Lower leg skin (tissue), 3 donors: Measurements from ENCODE around the gene CCDC106.

Experiments used
- POLR2A ChIP-seq, 2 donors: fragments of 450-650 bp; IDR thresholded peaks; one replicate each; pipeline ENCODE4 v1.6.1; 2016 to 2017; ENCODE audit warnings: antibody characterized with exemption in 2 of 2, mild to moderate bottlenecking in 1 of 2, moderate library complexity in 1 of 2
- TF ChIP-seq, protein P1 (sequence below), 3 donors: fragments of 450-650 bp; IDR thresholded peaks; one replicate each; pipeline ENCODE4 v1.5.1; 2016; ENCODE audit warnings: antibody characterized with exemption in 3 of 3, mild to moderate bottlenecking in 3 of 3, moderate library complexity in 2 of 3

DNA sequence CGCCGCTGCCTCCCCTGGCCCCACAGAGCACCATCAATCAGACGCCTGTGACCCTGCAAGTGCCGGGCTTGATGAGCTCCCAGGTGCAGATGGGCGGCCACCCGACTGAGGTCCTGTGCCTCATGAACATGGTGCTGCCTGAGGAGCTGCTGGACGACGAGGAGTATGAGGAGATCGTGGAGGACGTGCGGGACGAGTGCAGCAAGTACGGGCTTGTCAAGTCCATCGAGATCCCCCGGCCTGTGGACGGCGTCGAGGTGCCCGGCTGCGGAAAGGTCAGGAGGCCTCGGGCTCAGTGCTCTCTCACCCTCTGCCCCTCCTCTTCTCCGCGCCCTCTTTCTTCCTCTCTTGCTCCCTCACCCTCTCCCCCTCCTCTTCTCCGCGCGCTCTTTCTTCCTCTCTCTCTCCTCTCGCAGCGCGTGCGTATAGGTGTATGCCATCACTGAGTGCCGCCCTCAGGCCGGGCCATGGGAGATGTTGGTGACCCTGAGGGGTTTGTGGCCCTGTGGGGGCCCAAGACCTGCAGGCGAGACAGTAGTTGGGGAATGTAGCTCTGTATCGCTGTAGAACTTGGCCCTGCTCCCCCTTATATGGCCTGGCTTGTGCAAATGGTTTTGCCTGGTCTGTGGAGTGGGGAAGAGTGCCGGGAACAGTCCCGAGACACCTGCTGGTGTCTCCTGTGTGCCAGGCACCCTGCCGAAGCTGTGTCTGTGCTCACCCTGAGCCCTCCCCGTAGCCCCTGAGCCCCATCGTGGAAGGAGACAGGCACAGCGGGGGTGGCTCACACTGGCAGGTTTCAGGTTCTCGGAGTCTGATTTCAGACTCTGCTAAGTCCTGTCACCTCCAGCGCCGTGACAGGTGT, 21.6 kb downstream of the CCDC106 start:
- TF ChIP-seq, protein P1, sequence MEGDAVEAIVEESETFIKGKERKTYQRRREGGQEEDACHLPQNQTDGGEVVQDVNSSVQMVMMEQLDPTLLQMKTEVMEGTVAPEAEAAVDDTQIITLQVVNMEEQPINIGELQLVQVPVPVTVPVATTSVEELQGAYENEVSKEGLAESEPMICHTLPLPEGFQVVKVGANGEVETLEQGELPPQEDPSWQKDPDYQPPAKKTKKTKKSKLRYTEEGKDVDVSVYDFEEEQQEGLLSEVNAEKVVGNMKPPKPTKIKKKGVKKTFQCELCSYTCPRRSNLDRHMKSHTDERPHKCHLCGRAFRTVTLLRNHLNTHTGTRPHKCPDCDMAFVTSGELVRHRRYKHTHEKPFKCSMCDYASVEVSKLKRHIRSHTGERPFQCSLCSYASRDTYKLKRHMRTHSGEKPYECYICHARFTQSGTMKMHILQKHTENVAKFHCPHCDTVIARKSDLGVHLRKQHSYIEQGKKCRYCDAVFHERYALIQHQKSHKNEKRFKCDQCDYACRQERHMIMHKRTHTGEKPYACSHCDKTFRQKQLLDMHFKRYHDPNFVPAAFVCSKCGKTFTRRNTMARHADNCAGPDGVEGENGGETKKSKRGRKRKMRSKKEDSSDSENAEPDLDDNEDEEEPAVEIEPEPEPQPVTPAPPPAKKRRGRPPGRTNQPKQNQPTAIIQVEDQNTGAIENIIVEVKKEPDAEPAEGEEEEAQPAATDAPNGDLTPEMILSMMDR (IDR thresholded peaks at IDR 0.05): no peak
- TF ChIP-seq POLR2A (IDR thresholded peaks at IDR 0.05): no peak
